ENCODE results near the gene VAMP2. TPM values are rescaled to one million over a fixed set of nuclear protein-coding genes. Genes with fewer than 3 reads are reported as not detected.

Gene VAMP2
- total and polyA plus RNA-seq, 4 donors = 4.2 to 25.9 (median 10.2) TPM

DNA sequence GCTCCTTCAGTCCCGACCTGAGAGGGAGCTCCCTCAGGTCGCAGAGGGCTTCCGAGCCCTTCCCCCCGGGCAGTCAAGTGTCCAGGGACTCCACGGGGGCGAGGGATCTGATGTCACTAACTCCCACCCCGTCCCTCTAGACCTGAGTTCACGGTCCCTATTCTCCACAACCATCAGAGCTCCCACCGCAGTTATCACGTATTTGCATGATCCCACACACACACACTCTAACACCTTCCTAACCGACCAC, 6.8 kb downstream of the VAMP2 start:
- peaks cover 12 to 61% (median 40%) of the 10 kb centered on the region in 4 donors for H3K4me1 ChIP-seq (ENCODE audit: control insufficient read depth in 4 of 4, insufficient read depth in 4 of 4, low read length in 3 of 4)
- no peaks in the 10 kb centered on the region for H3K9me3 ChIP-seq (ENCODE audit: control insufficient read depth in 4 of 4, low read length in 3 of 4)

GRCh38 chr17:8155231-8155995, 7.3 kb downstream of the VAMP2 start:
- TF ChIP-seq, protein P1, sequence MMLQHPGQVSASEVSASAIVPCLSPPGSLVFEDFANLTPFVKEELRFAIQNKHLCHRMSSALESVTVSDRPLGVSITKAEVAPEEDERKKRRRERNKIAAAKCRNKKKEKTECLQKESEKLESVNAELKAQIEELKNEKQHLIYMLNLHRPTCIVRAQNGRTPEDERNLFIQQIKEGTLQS (IDR thresholded peaks at IDR 0.05) = no peak
- TF ChIP-seq RXRA (IDR thresholded peaks at IDR 0.05) (no peak), TAF1 (conservative IDR thresholded peaks at IDR 0.05) (no peak), JUND (IDR thresholded peaks at IDR 0.05) (no peak), GABPA (IDR thresholded peaks at IDR 0.05 in 1 of 2, conservative IDR thresholded peaks at IDR 0.05 in 1 of 2) (no peak), YY1 (IDR thresholded peaks at IDR 0.05) (no peak), RAD21 (IDR thresholded peaks at IDR 0.05) (no peak), REST (IDR thresholded peaks at IDR 0.05) (no peak), FOXA1 (IDR thresholded peaks at IDR 0.05) (no peak), HNF4A (conservative IDR thresholded peaks at IDR 0.05) (no peak), EGR1 (IDR thresholded peaks at IDR 0.05; ENCODE audit: low read depth in 2 of 2) (no peak), SP1 (IDR thresholded peaks at IDR 0.05) (no peak), NR2F2 (IDR thresholded peaks at IDR 0.05) (no peak), HNF4G (IDR thresholded peaks at IDR 0.05) (no peak), FOXA2 (IDR thresholded peaks at IDR 0.05) (no peak)
- TF ChIP-seq, protein P2, sequence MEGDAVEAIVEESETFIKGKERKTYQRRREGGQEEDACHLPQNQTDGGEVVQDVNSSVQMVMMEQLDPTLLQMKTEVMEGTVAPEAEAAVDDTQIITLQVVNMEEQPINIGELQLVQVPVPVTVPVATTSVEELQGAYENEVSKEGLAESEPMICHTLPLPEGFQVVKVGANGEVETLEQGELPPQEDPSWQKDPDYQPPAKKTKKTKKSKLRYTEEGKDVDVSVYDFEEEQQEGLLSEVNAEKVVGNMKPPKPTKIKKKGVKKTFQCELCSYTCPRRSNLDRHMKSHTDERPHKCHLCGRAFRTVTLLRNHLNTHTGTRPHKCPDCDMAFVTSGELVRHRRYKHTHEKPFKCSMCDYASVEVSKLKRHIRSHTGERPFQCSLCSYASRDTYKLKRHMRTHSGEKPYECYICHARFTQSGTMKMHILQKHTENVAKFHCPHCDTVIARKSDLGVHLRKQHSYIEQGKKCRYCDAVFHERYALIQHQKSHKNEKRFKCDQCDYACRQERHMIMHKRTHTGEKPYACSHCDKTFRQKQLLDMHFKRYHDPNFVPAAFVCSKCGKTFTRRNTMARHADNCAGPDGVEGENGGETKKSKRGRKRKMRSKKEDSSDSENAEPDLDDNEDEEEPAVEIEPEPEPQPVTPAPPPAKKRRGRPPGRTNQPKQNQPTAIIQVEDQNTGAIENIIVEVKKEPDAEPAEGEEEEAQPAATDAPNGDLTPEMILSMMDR (IDR thresholded peaks at IDR 0.05; ENCODE audit: low read depth, low read length, missing input control) = no peak
- TF ChIP-seq, protein P3, sequence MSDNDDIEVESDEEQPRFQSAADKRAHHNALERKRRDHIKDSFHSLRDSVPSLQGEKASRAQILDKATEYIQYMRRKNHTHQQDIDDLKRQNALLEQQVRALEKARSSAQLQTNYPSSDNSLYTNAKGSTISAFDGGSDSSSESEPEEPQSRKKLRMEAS (IDR thresholded peaks at IDR 0.05) = no peak
- TF ChIP-seq, protein P4, sequence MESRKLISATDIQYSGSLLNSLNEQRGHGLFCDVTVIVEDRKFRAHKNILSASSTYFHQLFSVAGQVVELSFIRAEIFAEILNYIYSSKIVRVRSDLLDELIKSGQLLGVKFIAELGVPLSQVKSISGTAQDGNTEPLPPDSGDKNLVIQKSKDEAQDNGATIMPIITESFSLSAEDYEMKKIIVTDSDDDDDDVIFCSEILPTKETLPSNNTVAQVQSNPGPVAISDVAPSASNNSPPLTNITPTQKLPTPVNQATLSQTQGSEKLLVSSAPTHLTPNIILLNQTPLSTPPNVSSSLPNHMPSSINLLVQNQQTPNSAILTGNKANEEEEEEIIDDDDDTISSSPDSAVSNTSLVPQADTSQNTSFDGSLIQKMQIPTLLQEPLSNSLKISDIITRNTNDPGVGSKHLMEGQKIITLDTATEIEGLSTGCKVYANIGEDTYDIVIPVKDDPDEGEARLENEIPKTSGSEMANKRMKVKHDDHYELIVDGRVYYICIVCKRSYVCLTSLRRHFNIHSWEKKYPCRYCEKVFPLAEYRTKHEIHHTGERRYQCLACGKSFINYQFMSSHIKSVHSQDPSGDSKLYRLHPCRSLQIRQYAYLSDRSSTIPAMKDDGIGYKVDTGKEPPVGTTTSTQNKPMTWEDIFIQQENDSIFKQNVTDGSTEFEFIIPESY (IDR thresholded peaks at IDR 0.05) = no peak
- H3K27ac ChIP-seq (ENCODE audit: low read depth in 1 of 2, low read length in 2 of 2) = peak overlapping the region; percentile 97 to 99
- H3K27me3 ChIP-seq (ENCODE audit: control insufficient read depth in 4 of 4, insufficient read depth in 4 of 4, low read length in 3 of 4) = no peaks in the 10 kb centered on the region
- no peaks in the 10 kb centered on the region for H3K9me3 ChIP-seq (ENCODE audit: control insufficient read depth in 4 of 4, low read length in 3 of 4)
- H3K4me3 ChIP-seq (ENCODE audit: low read depth in 1 of 3, low read length in 3 of 3) = peak overlapping the region; percentile 69 to 99 (median 89)
- no peak for DNase-seq (ENCODE audit: low spot score)
- WGBS = 15% methylated on average over 14 of the region's 14 CpGs
- H3K36me3 ChIP-seq (ENCODE audit: control insufficient read depth in 4 of 4, insufficient read depth in 3 of 4, low read depth in 1 of 4, low read length in 3 of 4) = peaks cover 3 to 8% (median 6%) of the 10 kb centered on the region in 4 donors
- H3K4me1 ChIP-seq (ENCODE audit: control insufficient read depth in 4 of 4, insufficient read depth in 4 of 4, low read length in 3 of 4) = peaks cover 14 to 64% (median 39%) of the 10 kb centered on the region in 4 donors
- H3K9ac ChIP-seq (ENCODE audit: low read depth in 1 of 2, low read length in 2 of 2) = peak overlapping the region; percentile 88 to 100

More for the DNA sequence above, 6.8 kb downstream of the VAMP2 start:
- under 1% methylated on average over 11 of the region's 11 CpGs for whole genome bisulfite sequencing
- Histone ChIP-seq H3K4me3 (ENCODE audit: low read depth in 1 of 3, low read length in 3 of 3) (peak overlapping the region; percentile 69 to 99 (median 89)), H3K9ac (ENCODE audit: low read depth in 1 of 2, low read length in 2 of 2) (peak overlapping the region; percentile 88 to 100), H3K27me3 (ENCODE audit: control insufficient read depth in 4 of 4, insufficient read depth in 4 of 4, low read length in 3 of 4) (no peaks in the 10 kb centered on the region), H3K27ac (ENCODE audit: low read depth in 1 of 2, low read length in 2 of 2) (peak overlapping the region; percentile 97 to 99), H3K36me3 (ENCODE audit: control insufficient read depth in 4 of 4, insufficient read depth in 3 of 4, low read depth in 1 of 4, low read length in 3 of 4) (peaks cover 0 to 8% (median 5%) of the 10 kb centered on the region in 4 donors)
- DNase-seq (ENCODE audit: low spot score) = no peak
- TF ChIP-seq HNF4A (conservative IDR thresholded peaks at IDR 0.05) = no peak
- TF ChIP-seq EGR1 (IDR thresholded peaks at IDR 0.05; ENCODE audit: low read depth in 2 of 2) = no peak
- no peak for TF ChIP-seq SP1 (IDR thresholded peaks at IDR 0.05)
